Stimulated activated CD8-positive, alpha-beta memory T cell treated with anti-CD3 and anti-CD28 coated beads, Interleukin-2, amount 100 ng/mL, for 1 hour (primary cell): Measurements from ENCODE around the gene DUS1L.

ENCODE experiments used
- DNase-seq, 2 donors: peaks; one replicate each; pipeline ENCODE4 v3.0.0-alpha.2; 2020; ENCODE audit warnings: low read depth in 2 of 2

Gene DUS1L

GRCh38 chr17:82100502-82101298 lies 35.1 kb upstream of the DUS1L start:
- no peak for DNase-seq

GRCh38 chr17:82098939-82099763 lies 33.5 kb upstream of the DUS1L start:
- DNase-seq: no peak

- DNase-seq: peak; percentile 79 to 86
Observed at GRCh38 chr17:82098169-82098938, 32.8 kb upstream of the DUS1L start, which contains the start of gene FASN. Gene FASN, minus strand, starts transcription at chr17:82098236. Its CDS starts 1,791 bp downstream, at chr17:82096445.

GRCh38 chr17:82097919-82098168 lies 32.2 kb upstream of the DUS1L start:
- DNase-seq: no peak

- DNase-seq: no peak
Observed at GRCh38 chr17:82097184-82097918, 31.7 kb upstream of the DUS1L start.

- DNase-seq: no peak
Observed at GRCh38 chr17:82096709-82097183, 31.1 kb upstream of the DUS1L start.

- no peak for DNase-seq
Observed at GRCh38 chr17:82095777-82096708, 30.4 kb upstream of the DUS1L start.

- no peak for DNase-seq
Observed at GRCh38 chr17:82094931-82095776, 29.6 kb upstream of the DUS1L start.

- no peak for DNase-seq
Observed at GRCh38 chr17:82092995-82093751, 27.6 kb upstream of the DUS1L start.

- DNase-seq: no peak
Observed at GRCh38 chr17:82092628-82092994, 27.0 kb upstream of the DUS1L start.

GRCh38 chr17:82092094-82092586 lies 26.5 kb upstream of the DUS1L start:
- DNase-seq: no peak

- DNase-seq: no peak
Observed at GRCh38 chr17:82091264-82092066, 25.9 kb upstream of the DUS1L start.

GRCh38 chr17:82090549-82091263 lies 25.1 kb upstream of the DUS1L start:
- no peak for DNase-seq

- no peak for DNase-seq
Observed at GRCh38 chr17:82089723-82090548, 24.3 kb upstream of the DUS1L start.

GRCh38 chr17:82088838-82089722 lies 23.5 kb upstream of the DUS1L start:
- DNase-seq: no peak
